ENCODE data around the gene SDK1.
A peak's percentile ranks its signal among the peaks of the same experiment; 100 is the strongest.

The SDK1 gene

GRCh38 chr7:4185721-4186512 lies 884.9 kb downstream of the SDK1 start:
- intact Hi-C loops (cut with DNase I) = no loop called here
- no peak for DNase-seq

- intact Hi-C loops (cut with DNase I) = no loop called here
- DNase-seq = no peak
These were observed 885.4 kb downstream of the SDK1 start for GRCh38 chr7:4186513-4186780.

GRCh38 chr7:4188651-4189050 lies 887.6 kb downstream of the SDK1 start:
- no peak for DNase-seq
- intact Hi-C loops (cut with DNase I) = no loop called here

- intact Hi-C loops (cut with DNase I) = no loop called here
- DNase-seq = peak; percentile 16 to 85 (median 57)
These were observed 888.1 kb downstream of the SDK1 start for GRCh38 chr7:4189131-4189570.

- intact Hi-C loops (cut with DNase I) = no loop called here
- no peak for DNase-seq
These were observed 889.2 kb downstream of the SDK1 start for GRCh38 chr7:4190010-4190981.

GRCh38 chr7:4191046-4191445 lies 890.0 kb downstream of the SDK1 start:
- DNase-seq = no peak

GRCh38 chr7:4191525-4191924 lies 890.5 kb downstream of the SDK1 start:
- intact Hi-C loops (cut with DNase I) = no loop called here
- DNase-seq = no peak

More at GRCh38 chr7:4191046-4191445, 890.0 kb downstream of the SDK1 start:
- intact Hi-C loops (cut with DNase I) = no loop called here

- DNase-seq = no peak
- intact Hi-C loops (cut with DNase I) = no loop called here
These were observed 894.6 kb downstream of the SDK1 start for GRCh38 chr7:4195660-4196059.

- no peak for DNase-seq
- intact Hi-C loops (cut with DNase I) = no loop called here
These were observed 895.2 kb downstream of the SDK1 start for GRCh38 chr7:4196121-4196819.

- no peak for DNase-seq
- intact Hi-C loops (cut with DNase I) = no loop called here
These were observed 897.2 kb downstream of the SDK1 start for GRCh38 chr7:4198301-4198700.

GRCh38 chr7:4200546-4201094 lies 899.6 kb downstream of the SDK1 start:
- intact Hi-C loops (cut with DNase I) = no loop called here
- no peak for DNase-seq

GRCh38 chr7:4201566-4201965 lies 900.5 kb downstream of the SDK1 start:
- intact Hi-C loops (cut with DNase I) = no loop called here
- DNase-seq = peak in 1 of 42 donors; percentile 6

- intact Hi-C loops (cut with DNase I) = no loop called here
These were observed 901.2 kb downstream of the SDK1 start for GRCh38 chr7:4202154-4202736.

GRCh38 chr7:4202954-4203353 lies 901.9 kb downstream of the SDK1 start:
- intact Hi-C loops (cut with DNase I) = no loop called here
- DNase-seq = no peak

More at GRCh38 chr7:4202154-4202736, 901.2 kb downstream of the SDK1 start:
- no peak for DNase-seq

GRCh38 chr7:4203626-4204512 lies 902.8 kb downstream of the SDK1 start:
- intact Hi-C loops (cut with DNase I) = no loop called here
- no peak for DNase-seq

GRCh38 chr7:4204513-4205165 lies 903.6 kb downstream of the SDK1 start:
- intact Hi-C loops (cut with DNase I) = no loop called here
- DNase-seq = no peak

- intact Hi-C loops (cut with DNase I) = no loop called here
- no peak for DNase-seq
These were observed 904.8 kb downstream of the SDK1 start for GRCh38 chr7:4205828-4206227.

- DNase-seq = no peak
- intact Hi-C loops (cut with DNase I) = no loop called here
These were observed 906.0 kb downstream of the SDK1 start for GRCh38 chr7:4207011-4207410.
